Measurements from ENCODE around the gene GSDME.

The GSDME gene

DNA sequence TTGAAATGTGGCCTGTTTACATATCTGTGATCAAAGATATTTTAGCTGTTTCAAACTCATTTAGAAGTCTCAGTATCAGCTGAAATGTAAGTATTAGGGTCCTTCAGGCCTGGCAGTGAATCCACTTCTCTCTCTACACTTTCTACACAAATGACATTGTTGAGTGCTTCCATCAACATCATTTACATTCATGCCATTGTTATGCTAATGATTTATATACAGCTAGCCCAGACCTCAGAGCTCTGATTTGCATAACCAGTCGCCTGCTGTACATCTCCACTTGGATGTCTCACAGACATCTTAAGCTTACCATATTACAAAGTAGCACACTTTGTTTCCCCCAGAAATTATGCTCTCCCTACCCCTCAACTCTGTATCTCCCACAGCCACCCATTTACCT, 71.6 kb downstream of the GSDME start:
- H3K9me3 Mint-ChIP-seq, result no peaks in the 10 kb centered on the region
- H3K27me3 Mint-ChIP-seq (ENCODE audit: low read depth), result no peaks in the 10 kb centered on the region
- no peak for TF ChIP-seq CTCF (IDR thresholded peaks at IDR 0.05; ENCODE audit: unreplicated experiment in 3 of 3)
- H3K36me3 Mint-ChIP-seq (ENCODE audit: low read depth), result peaks cover 19% of the 10 kb centered on the region
- H3K4me1 Mint-ChIP-seq, result no peaks in the 10 kb centered on the region
- H3K27ac Mint-ChIP-seq, result no peak overlapping the region
- no peak overlapping the region for H3K4me3 Mint-ChIP-seq

- Mint-ChIP-seq H3K27me3 (ENCODE audit: low read depth) (no peaks in the 10 kb centered on the region), H3K4me1 (peaks cover 24% of the 10 kb centered on the region), H3K27ac (no peak overlapping the region), H3K36me3 (ENCODE audit: low read depth) (peaks cover 23% of the 10 kb centered on the region), H3K9me3 (peaks cover 2% of the 10 kb centered on the region), H3K4me3 (no peak overlapping the region)
- no peak for TF ChIP-seq CTCF (IDR thresholded peaks at IDR 0.05; ENCODE audit: unreplicated experiment in 3 of 3)
Observed at GRCh38 chr7:24670782-24671181, 86.5 kb downstream of the GSDME start.

DNA sequence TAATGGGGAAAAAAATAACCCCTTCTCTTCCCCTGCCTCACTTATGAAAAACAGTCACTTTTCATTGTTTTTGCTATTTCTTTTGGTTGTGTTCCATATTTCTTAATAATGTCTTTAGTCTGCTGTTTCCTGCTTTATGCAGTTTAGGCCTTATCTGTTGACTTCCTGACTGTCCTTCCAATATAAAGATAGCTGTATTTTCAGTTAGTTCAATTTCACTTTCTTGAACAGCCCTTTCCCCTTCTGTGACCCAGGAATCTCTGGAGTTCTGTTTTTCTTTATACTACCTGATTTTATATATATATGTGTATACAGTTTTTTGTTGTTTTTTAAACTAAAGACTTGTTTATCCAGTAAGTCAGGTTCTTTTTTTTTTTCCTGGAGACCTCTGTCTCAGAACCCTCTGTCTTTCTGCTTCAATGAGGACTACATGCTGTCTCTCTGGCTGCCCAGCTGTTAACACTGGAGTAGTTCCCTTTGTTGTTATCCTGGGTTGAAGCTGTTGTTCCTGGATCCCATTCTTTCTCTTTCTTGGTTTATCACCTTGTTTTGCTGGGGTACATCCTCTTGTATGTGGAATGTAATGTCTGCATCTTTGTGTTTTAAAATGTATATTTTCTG, 87.2 kb downstream of the GSDME start:
- Mint-ChIP-seq H3K36me3 (ENCODE audit: low read depth) (peaks cover 23% of the 10 kb centered on the region), H3K4me3 (no peak overlapping the region), H3K27ac (peak overlapping the region in 1 of 3 experiments; percentile 56), H3K4me1 (peaks cover 24% of the 10 kb centered on the region), H3K9me3 (peaks cover 2% of the 10 kb centered on the region), H3K27me3 (ENCODE audit: low read depth) (no peaks in the 10 kb centered on the region)
- no peak for TF ChIP-seq CTCF (IDR thresholded peaks at IDR 0.05; ENCODE audit: unreplicated experiment in 3 of 3)

DNA sequence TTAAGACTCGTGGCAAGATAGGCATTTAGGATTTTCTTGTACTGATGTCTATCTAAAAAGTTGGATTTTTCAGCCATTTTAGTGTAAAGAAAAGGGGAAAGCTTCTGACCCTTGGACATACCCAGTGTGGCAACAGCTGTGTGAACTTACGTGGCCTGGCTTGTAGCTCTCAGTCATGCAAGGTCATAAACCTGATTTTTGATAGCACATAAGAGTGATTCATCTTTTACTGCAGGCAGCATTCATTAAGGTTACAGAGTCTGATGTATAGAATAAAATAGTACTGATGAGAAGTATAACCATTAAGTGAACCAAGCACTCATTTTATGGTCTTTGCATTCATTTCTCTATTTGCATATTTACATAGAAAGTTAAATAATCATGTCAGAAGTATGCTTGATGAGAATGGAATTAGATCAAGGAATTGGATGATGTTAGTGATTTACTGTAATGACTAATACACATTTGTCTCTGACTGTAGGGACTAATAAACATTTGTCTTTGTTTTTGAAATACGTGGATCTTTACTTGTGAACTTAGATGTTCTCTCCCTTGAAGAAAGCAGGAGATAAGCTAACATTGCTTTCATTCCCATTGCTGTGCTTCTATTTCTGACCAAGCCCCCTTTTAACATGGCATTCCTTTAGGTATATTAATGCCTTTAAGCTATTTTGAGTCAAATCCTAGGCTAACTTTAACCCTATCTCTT, 88.2 kb downstream of the GSDME start:
- Mint-ChIP-seq H3K4me1 (peaks cover 24% of the 10 kb centered on the region), H3K36me3 (ENCODE audit: low read depth) (peaks cover 20% of the 10 kb centered on the region), H3K4me3 (no peak overlapping the region), H3K9me3 (peaks cover 2% of the 10 kb centered on the region), H3K27me3 (ENCODE audit: low read depth) (no peaks in the 10 kb centered on the region), H3K27ac (no peak overlapping the region)
- no peak for TF ChIP-seq CTCF (IDR thresholded peaks at IDR 0.05; ENCODE audit: unreplicated experiment in 3 of 3)

DNA sequence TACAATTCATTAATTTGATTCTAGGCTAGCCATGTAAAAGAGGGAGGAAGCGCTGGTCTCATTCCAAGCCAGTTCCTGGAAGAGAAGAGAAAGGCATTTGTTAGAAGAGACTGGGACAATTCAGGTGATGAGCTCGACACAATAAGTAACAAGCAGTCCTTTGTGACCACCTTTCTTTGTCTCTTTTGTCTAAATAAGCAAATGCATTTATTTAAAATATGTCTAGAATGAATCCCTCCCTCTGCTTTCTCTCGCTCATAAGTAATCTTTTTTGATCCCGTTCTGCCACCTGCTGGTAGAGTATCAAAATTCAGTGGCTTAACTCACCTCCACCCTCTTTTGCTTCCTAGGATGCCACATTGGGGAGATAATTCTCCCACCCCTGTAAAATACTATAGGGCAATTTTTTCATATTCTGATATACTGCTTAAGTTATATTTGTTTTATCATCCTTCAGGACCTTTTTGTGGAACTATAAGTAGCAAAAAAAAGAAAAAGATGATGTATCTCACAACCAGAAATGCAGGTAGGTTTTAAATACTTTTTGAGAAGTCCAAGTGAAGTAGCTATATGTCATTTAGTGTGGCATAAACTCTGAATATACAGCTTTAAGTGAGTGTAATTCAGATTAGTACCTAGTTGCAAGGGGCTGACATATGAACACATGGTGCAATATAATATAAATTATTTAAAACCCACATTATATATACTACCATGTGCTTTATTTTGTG, 91.5 kb downstream of the GSDME start:
- peak; percentile 74 to 79 (median 78) for TF ChIP-seq CTCF (IDR thresholded peaks at IDR 0.05; ENCODE audit: unreplicated experiment in 3 of 3)
- no peaks in the 10 kb centered on the region for H3K9me3 Mint-ChIP-seq
- H3K4me3 Mint-ChIP-seq, result no peak overlapping the region
- H3K4me1 Mint-ChIP-seq, result peaks cover 24% of the 10 kb centered on the region
- H3K27ac Mint-ChIP-seq, result no peak overlapping the region
- peaks cover 4% of the 10 kb centered on the region for H3K36me3 Mint-ChIP-seq (ENCODE audit: low read depth)
- no peaks in the 10 kb centered on the region for H3K27me3 Mint-ChIP-seq (ENCODE audit: low read depth)
